Myocyte (in vitro differentiated cells): Measurements from ENCODE around the gene PRR5L. TPM values are rescaled to one million over a fixed set of nuclear protein-coding genes. Genes with fewer than 3 reads are reported as not detected.

ENCODE experiments used
- DNase-seq: peaks from one replicate; pipeline ENCODE4 v3.0.0-alpha.2; 2012; ENCODE audit warnings: low read depth
- polyA plus RNA-seq: library from polyadenylated mRNA; unstranded; fragments of >200 nt; gene quantifications from one replicate; pipeline ENCODE4 v1.2.1, GENCODE V29; 2012; ENCODE audit warnings: missing spikeins
- total RNA-seq: library from RNA; depleted of rRNA; stranded (reverse); fragments of >200 nt; gene quantifications from 2 replicates; pipeline ENCODE4 v1.2.3, GENCODE V29; 2014

PRR5L gene, protein sequence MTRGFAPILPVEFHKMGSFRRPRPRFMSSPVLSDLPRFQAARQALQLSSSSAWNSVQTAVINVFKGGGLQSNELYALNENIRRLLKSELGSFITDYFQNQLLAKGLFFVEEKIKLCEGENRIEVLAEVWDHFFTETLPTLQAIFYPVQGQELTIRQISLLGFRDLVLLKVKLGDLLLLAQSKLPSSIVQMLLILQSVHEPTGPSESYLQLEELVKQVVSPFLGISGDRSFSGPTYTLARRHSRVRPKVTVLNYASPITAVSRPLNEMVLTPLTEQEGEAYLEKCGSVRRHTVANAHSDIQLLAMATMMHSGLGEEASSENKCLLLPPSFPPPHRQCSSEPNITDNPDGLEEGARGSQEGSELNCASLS
- total RNA-seq, result 19.8 and 20.7 TPM in 2 replicates
- polyA plus RNA-seq, result 35.7 TPM

GRCh38 chr11:36295926-36296325, at the start of gene PRR5L:
Gene PRR5L, plus strand, starts transcription at chr11:36296288. Its CDS starts 104,834 bp downstream, at chr11:36401122.
- DNase-seq, result no peak

DNA sequence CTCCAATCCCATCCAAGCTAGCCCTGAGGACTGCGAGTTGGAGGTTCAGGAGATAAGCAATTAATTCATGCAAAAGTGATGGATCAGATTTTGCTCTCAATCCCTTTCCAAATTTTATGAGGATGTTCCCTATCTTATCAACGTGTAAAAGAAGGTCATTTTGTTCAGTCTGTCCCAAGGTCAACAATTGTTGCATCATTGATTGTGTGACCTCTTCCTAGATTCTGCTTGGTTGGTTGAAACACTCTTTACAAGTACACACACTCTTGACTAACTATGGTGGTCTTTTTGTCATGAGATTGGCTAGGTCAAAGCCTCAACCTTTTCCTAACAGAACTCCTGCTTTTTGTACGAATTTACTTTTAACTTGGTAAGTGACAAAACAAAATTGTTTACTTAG, 48.6 kb upstream of the PRR5L start:
- DNase-seq, result no peak

DNA sequence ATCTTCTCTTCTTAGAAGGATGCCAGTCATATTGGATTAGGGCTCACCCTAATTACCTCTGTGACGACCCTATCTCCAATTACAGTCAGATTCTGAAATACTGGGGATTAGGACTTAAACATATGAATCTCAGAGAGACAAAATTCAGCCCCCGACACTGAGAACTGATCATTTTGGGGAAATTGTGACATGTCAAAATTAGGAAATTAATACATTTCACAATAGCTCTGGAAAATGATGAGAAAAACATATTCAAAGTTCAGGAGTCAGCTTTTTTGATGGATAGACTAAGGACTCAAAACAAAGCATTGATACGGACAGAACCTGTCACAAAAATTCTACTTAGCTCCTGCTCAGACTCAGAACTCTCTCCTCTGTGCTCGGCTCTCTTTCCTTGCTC, 47.7 kb upstream of the PRR5L start:
- DNase-seq, result no peak

DNA sequence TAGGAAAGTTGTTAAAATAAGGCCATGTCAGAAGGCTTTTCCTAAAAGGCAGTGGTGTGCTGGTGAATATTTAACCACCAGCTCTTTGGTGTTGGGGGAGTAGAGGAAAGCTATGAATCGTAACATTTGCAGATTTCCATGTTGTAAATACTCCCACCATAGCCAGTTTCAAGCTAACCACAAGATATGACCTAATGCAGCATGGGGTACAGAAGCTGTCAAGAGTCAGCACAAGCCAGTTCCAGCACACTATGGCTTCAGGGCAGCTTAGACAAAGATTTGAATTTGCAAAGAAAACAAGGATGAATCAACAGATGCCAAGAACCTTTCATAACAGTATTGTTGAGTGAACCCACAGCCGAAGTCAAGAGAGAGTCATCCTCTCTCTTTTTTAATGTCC, 46.8 kb upstream of the PRR5L start:
- peak; percentile 30 for DNase-seq

DNA sequence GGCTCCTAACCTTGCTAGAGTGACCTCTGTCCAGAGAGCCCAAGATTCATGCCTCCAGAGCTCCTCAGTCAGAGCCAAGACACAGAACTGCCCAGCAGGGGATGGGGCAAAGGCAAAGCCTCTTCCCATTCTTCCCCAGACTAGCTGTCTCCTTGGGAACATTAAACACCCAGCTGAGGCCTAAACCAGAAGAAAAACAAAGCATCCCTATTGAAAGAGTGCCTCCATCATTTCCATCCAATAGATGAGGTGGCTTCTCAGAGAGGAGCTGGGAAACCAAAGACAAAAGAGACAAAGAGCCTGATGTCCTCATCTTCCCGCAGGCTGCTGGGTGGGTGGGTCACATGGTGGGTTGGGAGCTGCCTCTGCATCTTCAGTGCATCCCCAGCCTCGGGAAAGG, 44.3 kb upstream of the PRR5L start:
- DNase-seq, result no peak

DNA sequence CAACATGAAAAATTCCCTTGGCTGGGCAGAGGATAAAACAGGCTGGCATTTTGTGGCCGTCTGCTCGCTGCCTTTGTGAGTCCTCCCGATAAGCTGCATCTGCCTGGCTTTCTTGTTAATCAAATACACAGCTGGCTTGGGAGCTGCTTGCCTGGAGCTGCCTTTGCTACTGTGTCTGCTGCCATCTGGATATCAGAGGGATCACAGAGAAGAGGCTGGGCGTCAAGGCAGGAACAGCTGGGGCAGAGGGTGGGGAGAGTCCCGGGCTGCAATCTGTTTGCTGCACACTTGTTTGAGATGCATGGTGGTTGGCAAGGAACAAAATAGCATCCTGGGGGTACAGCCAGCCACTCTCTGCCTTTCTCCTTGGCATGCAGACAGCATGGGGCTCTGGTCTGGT, 42.9 kb upstream of the PRR5L start:
- peak; percentile 83 for DNase-seq

GRCh38 chr11:36254713-36255112, 41.4 kb upstream of the PRR5L start:
- DNase-seq, result peak; percentile 11

DNA sequence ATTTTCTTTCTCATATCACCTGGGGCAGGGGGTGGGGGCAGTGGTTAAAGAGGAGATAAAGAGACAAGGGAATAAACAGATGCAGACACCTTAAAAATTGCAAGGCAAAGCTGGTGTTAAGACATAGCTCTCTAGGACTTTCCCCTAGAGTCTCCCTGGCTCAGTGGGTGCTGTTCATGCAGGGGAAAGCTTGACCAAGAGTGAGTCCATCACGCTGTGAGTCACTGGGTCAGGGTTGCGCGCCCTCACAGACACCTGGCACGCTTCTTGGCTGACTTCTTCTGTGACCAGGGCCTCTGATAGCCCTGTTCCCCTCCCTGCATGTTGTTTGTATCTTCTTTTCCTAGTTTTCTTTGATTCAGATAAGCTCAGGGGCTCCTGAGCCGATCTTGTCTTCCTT, 38.7 kb upstream of the PRR5L start:
- peak; percentile 43 for DNase-seq

DNA sequence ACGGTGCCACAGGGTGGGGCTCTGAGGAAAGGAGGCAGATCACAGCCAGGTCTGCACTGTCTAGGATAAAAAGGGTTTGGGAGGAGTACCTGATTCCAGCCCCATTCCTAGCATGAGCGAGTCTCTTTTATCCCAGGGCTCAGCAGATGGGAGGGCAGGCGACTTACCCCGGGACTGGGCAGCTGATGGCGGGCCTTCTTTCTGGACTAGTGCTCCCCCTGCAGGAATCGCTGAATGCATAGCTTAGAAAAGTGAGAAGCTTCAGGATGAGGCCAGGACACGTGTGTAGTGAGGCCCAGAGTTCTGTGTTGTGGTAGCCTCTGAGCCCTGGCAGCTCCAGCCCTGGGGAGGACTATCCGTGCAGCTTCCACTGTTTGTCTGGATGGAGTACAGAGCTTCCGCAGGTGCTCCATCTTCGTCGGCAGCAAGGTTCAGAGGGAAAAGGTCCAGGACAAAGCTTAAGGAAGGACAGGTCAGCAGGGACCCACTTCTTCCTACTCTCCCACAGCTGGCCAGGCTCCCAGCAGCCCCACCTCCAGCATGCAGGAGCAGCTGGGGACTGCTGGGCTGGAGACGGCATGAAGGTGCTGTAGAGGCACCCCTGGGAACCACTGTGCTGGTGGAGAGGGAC, 37.2 kb upstream of the PRR5L start:
- DNase-seq, result peak; percentile 64

DNA sequence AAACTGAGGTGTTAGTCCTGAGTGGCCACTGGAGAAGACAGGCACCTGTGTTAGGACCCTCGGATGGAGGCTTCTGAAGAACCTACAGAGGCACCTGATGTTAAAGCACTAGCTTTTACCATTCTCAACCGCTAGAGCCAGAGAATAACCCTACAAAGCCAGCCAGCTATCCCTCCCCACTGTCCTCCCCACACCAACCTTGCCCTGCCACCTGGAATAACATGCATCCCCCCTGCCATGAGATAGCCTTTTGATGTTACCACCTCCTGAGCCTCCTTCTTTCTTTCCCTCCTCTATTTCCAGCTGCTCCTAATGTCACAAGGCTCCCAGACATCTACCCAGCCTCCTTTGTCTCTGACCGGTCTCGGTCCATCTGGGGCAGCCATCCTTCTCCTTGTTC, 35.0 kb upstream of the PRR5L start:
- DNase-seq, result no peak

- no peak for DNase-seq
These were observed 31.8 kb upstream of the PRR5L start for GRCh38 chr11:36264011-36264972.

DNA sequence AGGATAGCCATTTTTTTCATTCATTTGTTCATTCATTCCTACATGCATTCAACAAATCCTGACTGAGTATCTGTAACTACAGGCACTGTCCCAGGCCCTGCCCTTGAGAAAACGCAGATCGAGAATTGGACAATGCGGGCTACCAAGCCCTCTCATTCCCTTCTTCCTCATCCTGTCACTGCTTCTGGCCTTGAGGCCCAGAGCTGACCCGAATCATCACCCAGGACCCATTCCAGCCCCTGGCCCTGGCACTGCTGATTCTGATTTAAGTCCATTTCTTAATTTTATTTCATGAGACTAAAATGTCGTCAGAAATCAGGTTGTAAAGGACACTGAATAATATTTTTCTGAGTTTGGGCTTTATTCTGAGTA, 31.1 kb upstream of the PRR5L start:
- DNase-seq, result no peak

DNA sequence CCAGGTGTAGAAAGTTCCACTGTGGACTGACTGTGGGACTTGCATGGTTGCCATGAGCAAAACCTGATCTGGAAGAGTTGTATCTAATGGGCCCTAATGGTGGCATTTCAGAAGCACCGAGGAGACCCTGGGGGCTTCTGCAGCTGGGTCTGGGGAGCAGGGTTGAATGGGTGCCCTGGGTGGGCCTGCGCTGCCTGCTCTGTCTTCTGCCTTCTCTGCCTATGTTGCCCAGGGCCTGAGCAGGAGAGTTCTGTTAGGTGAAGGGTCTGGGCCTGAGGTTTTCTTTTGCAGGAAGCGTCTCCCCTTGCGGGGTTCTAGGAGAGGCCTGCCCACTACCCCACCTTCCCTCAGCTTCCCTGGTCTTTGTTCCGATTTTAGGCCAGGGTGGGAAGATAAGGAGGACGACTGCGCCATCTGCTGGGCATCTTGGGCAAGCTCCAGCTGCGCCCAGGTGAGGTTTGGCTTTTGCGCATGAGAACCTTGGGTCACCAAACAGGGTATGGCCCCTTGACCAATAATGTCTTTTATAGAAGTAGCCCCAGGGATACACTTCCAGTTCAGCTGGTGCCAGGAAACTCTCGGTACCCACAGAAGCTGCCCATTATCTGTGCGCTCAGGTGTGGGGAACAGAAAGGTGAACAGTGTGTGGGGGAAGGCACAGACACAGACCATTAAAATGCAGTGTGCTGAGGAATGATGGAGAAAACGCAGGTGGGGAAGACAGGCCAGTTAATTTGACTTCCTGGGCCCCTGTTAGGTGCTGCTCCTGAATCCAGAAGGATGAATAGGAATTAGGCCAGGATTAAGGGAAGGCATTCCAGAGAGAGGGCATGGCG, 30.1 kb upstream of the PRR5L start:
- peak; percentile 45 for DNase-seq

DNA sequence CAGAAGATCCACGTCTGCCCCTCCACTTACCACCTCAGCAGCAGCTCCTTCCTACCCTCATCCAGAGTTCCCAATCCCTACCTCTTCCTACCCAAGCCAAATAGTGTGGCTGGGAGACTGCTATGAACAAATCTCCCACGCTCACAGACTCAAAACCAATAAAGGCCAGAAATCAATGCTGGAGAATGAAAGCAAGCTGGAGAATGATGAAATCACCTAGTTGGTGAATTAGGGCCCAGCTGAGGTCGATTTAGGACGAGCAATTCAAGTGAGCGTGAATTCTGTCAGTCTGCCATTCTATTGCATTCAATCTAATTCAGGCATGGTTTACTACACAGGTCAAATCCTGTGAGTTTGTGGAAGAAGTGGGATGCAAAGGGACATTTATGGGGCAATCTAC, 29.3 kb upstream of the PRR5L start:
- no peak for DNase-seq

DNA sequence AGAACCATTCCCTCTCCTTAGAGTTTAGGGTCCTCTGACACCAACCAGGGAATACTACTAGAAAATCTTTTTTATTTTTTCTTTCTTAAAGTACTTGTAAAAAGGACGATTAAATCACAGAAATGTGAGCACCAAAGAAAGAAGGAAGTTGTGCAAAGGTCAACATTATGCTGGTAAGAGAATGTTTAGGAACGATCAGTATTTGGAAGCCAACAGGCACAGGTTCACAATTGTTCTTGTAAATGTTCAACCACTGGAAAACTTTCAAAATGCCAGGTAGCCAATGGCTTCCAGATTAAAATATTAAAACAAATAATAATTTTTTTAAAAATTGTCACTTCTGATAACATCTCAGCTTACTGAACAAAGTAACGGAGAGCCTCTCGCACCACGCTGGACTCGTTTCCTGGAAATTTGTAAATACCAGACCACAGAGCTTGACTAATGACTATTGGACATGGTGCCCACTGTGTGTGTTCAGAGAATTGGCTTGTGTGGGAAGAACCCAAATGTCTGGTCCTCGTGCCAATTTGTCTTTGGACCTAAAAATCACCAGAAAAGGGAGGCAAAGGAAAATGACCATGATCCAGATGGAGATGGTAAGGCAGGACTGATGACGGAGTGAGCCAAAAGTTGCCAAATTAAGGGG, 27.6 kb upstream of the PRR5L start:
- DNase-seq, result no peak

GRCh38 chr11:36270701-36271100, 25.4 kb upstream of the PRR5L start:
- DNase-seq, result no peak

DNA sequence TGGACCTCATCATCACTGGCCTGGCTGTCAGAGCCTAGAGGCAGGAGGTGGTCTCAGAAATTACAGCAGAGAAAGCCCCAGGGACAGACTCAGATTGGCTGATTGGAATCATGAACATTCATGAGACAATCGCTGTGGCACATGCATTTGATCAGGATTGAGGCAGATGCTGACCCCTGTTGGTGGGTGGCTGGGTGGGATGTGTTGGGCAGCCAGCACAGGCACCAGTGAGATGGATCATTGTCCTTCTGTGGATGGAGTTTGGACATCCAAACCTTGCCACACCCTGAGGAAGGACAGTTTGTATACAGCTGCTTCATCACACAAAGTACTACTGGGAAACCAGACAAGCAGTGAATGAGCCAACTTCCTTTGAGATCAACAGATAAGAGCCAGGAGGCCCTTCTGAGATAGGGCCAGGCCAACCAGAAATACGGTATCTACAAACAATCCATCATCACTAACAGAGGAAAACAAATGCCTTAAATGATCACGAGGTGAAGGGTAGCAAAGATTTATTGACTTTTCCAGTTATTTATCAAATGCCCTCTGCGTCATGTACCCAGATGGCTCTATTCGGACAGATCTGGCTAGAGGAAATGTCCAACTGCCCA, 24.2 kb upstream of the PRR5L start:
- no peak for DNase-seq

DNA sequence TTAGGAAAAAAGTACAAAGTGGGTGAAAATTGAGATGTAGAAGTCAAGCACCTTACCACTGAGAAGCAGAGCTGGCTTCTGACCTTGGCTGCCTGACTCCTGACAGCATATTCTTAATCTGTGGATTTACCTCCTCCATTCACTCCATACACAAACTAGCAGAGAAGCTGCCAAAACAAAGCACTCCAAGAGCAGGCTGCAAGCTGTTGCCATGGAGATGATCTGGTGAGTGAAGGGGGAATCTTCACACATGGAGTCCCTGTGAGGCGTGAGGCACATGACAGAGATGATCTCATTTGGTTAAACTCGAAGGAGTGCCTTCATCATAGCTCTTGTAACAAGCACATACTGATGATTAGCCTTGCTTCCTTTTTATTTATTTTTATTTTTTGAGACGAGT, 23.0 kb upstream of the PRR5L start:
- DNase-seq, result no peak

GRCh38 chr11:36274414-36274813, 21.7 kb upstream of the PRR5L start:
- peak; percentile 45 for DNase-seq
